RPMI7951 (cell line): ENCODE results near the gene SCYL1. TPM values are rescaled to one million over a fixed set of nuclear protein-coding genes. Genes with fewer than 3 reads are reported as not detected.

ENCODE experiments used
- DNase-seq: peaks from one replicate; pipeline ENCODE4 v3.0.0-alpha.2; 2012; ENCODE audit warnings: low read depth
- total RNA-seq: library from RNA; depleted of rRNA; stranded (reverse); fragments of >200 nt; shearing (Covaris generic); gene quantifications from 2 replicates; pipeline ENCODE4 v1.2.3, GENCODE V29; 2014

The SCYL1 gene
- total RNA-seq, 1 experiment from 2014 or later = 65.7 TPM

- DNase-seq = peak; percentile 97
These were observed 31.3 kb upstream of the SCYL1 start for GRCh38 chr11:65493367-65494176.

GRCh38 chr11:65496304-65497140, 28.4 kb upstream of the SCYL1 start:
- peak; percentile 79 for DNase-seq

GRCh38 chr11:65497141-65498041, 27.5 kb upstream of the SCYL1 start:
- peak; percentile 99 for DNase-seq

- peak; percentile 62 for DNase-seq
These were observed 26.7 kb upstream of the SCYL1 start for GRCh38 chr11:65498042-65498726.

- DNase-seq = no peak
These were observed 26.2 kb upstream of the SCYL1 start for GRCh38 chr11:65498727-65498976.

GRCh38 chr11:65498977-65499712, 25.7 kb upstream of the SCYL1 start, which contains the start of gene MALAT1:
MALAT1 (plus strand) TSS chr11:65499045.
- DNase-seq = peak; percentile 96

GRCh38 chr11:65499713-65500386, 25.0 kb upstream of the SCYL1 start:
- DNase-seq = no peak

- peak; percentile 58 for DNase-seq
These were observed 24.3 kb upstream of the SCYL1 start for GRCh38 chr11:65500387-65501185.

- peak; percentile 25 for DNase-seq
These were observed 23.8 kb upstream of the SCYL1 start for GRCh38 chr11:65501186-65501471.

GRCh38 chr11:65501472-65502273, 23.2 kb upstream of the SCYL1 start:
- peak; percentile 37 for DNase-seq

- DNase-seq = no peak
These were observed 22.7 kb upstream of the SCYL1 start for GRCh38 chr11:65502274-65502554.

- DNase-seq = peak; percentile 48
These were observed 22.1 kb upstream of the SCYL1 start for GRCh38 chr11:65502555-65503367.

GRCh38 chr11:65503368-65503948, 21.4 kb upstream of the SCYL1 start:
- DNase-seq = no peak

- DNase-seq = peak; percentile 56
These were observed 20.8 kb upstream of the SCYL1 start for GRCh38 chr11:65503949-65504673.

- DNase-seq = no peak
These were observed 20.0 kb upstream of the SCYL1 start for GRCh38 chr11:65504674-65505465.
